Mucosa of descending colon (tissue), 3 donors: ENCODE data around the gene MBNL1. TPM values are rescaled to one million over a fixed set of nuclear protein-coding genes. Genes with fewer than 3 reads are reported as not detected.
"Not testable (repeated sequence)": the region's sequence is repeated elsewhere in the genome, so short reads cannot be mapped to it uniquely, and the experiment has no call there.

ENCODE experiments used
- ATAC-seq: fragments of 200-7000 bp; cut with Tn5 transposase; one replicate; pipeline ENCODE4 v1.9.1; 2020; ENCODE audit warnings: mild to moderate bottlenecking, moderate library complexity
- DNase-seq, 3 donors: peaks; one replicate each; pipeline ENCODE4 v3.0.0-alpha.2; 2020
- H3K36me3 ChIP-seq: fragments of 200-600 bp; one replicate; pipeline ENCODE4 v1.8.0; 2021; ENCODE audit warnings: low read depth, mild to moderate bottlenecking
- H3K4me1 ChIP-seq: fragments of 200-600 bp; one replicate; pipeline ENCODE4 v1.8.0; 2021; ENCODE audit warnings: low read depth, mild to moderate bottlenecking
- H3K4me3 ChIP-seq: fragments of 200-600 bp; one replicate; pipeline ENCODE4 v1.8.0; 2021; ENCODE audit warnings: mild to moderate bottlenecking
- H3K9me3 ChIP-seq: fragments of 200-600 bp; one replicate; pipeline ENCODE4 v1.8.0; 2021; ENCODE audit warnings: mild to moderate bottlenecking
- intact Hi-C, 2 donors: fragments of 100-400 bp; cut with DNase I in 1 of 2; cut with micrococcal nuclease in 1 of 2; formaldehyde crosslinking; loops; one replicate each; pipeline versions ENCODE4 v1.11.0 to v1.11.1; 2022; cut with DNase I, micrococcal nuclease
- total RNA-seq, 3 donors: library from RNA; stranded (reverse); fragmentation: NEBNext Ultra II Directional in 2 of 3; extraction: Animal tissue kit (Norgen Biotek cat#: 25700) in 2 of 3; gene quantifications; one replicate each; pipeline versions ENCODE4 v1.2.1 to v1.2.4, GENCODE V29; 2021 to 2023
- TF ChIP-seq, protein P1 (sequence below): fragments of 200-600 bp; IDR thresholded peaks from one replicate; pipeline ENCODE4 v1.8.0; 2022; ENCODE audit warnings: antibody characterized with exemption, mild to moderate bottlenecking
- donor health status: DM: no; HTN: no; CAD: no; lungs with moderate emphysema.
- donor health status: DM: no; HTN: no; CAD: no.
- donor health status: DM: no; HTN: yes; CAD: no.

MBNL1 gene
- total RNA-seq, 3 donors from 2014 or later: 184 to 381 (median 215) TPM

DNA sequence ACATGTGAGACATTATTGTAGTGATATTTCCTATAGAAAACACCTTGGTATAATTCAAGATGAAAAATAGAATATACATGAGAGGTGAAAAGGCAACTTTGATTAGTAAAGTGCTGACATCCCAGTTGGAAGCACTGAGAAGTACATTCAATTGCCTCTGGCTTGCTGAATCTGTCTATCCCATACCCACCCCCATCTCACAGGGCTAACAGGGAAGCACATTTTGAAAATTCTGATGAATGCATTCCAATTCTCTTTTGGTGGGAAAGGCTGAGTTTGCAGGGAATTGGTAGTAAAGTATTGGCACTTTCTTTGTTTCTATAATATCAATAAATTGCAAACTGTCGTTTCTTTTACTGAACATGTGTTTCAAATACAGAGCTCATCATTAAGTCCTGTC, 122.9 kb downstream of the MBNL1 start:
- intact Hi-C loops: no loop called here
- Histone ChIP-seq H3K4me3 (no peak overlapping the region), H3K4me1 (peaks cover 6% of the 10 kb centered on the region), H3K9me3 (no peaks in the 10 kb centered on the region), H3K36me3 (no peaks in the 10 kb centered on the region)
- TF ChIP-seq, protein P1, sequence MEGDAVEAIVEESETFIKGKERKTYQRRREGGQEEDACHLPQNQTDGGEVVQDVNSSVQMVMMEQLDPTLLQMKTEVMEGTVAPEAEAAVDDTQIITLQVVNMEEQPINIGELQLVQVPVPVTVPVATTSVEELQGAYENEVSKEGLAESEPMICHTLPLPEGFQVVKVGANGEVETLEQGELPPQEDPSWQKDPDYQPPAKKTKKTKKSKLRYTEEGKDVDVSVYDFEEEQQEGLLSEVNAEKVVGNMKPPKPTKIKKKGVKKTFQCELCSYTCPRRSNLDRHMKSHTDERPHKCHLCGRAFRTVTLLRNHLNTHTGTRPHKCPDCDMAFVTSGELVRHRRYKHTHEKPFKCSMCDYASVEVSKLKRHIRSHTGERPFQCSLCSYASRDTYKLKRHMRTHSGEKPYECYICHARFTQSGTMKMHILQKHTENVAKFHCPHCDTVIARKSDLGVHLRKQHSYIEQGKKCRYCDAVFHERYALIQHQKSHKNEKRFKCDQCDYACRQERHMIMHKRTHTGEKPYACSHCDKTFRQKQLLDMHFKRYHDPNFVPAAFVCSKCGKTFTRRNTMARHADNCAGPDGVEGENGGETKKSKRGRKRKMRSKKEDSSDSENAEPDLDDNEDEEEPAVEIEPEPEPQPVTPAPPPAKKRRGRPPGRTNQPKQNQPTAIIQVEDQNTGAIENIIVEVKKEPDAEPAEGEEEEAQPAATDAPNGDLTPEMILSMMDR: no peak
- DNase-seq: no peak
- no peak for ATAC-seq

DNA sequence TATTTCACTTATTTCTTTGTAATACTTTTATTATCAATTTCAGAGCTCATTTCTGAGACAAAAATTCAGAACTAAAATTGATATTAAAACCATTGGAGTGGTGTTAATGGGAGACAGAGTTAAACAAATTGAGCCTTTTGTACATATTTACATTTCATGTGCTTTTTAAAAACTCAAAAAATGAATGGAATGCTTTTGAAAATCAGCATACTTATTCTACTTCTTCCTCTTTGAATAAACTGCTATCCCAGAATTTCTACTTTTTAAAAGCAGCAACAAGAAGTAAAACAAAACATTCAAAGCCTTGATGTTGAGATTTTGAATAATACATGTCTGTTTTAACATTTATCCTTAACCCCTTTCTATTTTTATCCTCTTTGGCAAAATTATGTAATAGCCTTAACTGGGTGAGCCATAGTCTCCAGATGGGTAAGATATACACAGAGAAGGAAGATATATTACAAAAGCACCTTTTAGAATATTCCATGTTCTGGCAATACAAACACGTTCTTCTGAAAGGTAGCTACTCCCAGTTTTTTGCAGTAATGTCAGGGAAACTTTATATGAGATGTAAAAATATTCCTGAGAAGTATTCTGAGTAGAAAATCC, 123.6 kb downstream of the MBNL1 start:
- H3K4me1 ChIP-seq: peaks cover 6% of the 10 kb centered on the region
- intact Hi-C loops: no loop called here

DNA sequence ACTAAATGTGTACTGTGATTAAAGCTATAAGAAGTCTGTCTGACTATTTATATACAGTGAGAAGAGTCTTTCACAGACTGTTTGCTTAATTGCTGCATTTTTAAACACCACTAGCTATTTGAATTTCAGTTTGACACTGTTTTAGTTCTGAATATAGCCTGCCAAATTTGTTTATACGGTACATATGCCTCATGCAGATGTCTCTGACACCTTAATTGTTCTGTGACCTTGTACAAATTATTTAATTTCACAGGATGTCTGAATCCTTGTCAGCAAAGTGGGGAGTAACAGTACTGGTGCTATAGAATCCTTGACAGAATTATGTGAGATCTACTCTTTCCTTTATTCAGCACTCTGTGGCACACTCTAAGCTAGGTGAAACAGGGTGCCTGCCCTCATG, 125.5 kb downstream of the MBNL1 start:
- ATAC-seq: no peak
- no peaks in the 10 kb centered on the region for H3K9me3 ChIP-seq
- DNase-seq: no peak
- H3K36me3 ChIP-seq: no peaks in the 10 kb centered on the region
- no peak overlapping the region for H3K4me3 ChIP-seq
- peaks cover 6% of the 10 kb centered on the region for H3K4me1 ChIP-seq
- intact Hi-C loops: no loop called here
- TF ChIP-seq, protein P1: no peak

More for the DNA sequence above, 123.6 kb downstream of the MBNL1 start:
- no peaks in the 10 kb centered on the region for H3K36me3 ChIP-seq
- DNase-seq: no peak
- ATAC-seq: no peak
- TF ChIP-seq, protein P1: no peak
- H3K4me3 ChIP-seq: no peak overlapping the region
- H3K9me3 ChIP-seq: no peaks in the 10 kb centered on the region

DNA sequence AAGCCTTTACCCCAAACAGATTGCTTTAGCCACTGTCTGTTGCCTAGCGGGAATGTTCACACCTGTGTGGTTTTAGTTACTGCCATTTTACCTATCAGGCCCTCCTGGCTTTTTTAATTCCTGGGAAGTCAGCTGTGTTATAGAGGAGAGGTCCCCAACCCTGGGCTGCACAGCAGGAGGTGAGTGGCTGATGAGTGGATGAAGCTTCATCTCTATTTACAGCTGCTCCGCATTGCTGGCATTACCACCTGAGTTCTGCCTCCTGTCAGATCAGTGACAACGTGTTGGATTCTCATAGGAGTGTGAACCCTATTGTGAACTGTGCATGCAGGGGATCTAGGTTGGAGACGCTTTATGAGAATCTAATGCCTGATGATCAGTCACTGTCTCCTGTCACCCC, 127.0 kb downstream of the MBNL1 start:
- ATAC-seq (no peak), DNase-seq (no peak)
- no peaks in the 10 kb centered on the region for H3K9me3 ChIP-seq
- intact Hi-C loops: no loop called here
- TF ChIP-seq, protein P1: no peak
- no peak overlapping the region for H3K4me3 ChIP-seq
- H3K36me3 ChIP-seq: no peaks in the 10 kb centered on the region
- H3K4me1 ChIP-seq: peaks cover 13% of the 10 kb centered on the region

DNA sequence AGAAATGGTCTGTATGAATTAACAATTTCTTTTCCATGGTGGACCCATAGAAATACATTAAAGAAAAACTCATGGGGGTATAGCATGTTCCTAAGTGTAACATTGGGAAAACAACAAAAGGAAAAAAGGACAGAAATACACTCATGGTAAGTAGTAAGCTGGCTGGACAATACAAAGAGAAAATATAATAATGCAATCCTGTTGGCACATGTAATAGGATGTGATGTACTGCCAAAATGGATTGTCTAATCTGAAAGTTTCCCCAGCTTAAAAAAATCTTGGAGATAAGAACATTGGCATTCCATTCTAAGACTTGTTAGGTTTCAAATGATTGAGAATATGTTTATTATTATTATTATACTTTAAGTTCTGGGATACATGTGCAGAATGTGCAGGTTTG, 128.1 kb downstream of the MBNL1 start:
- H3K36me3 ChIP-seq: no peaks in the 10 kb centered on the region
- no peaks in the 10 kb centered on the region for H3K9me3 ChIP-seq
- ATAC-seq (no peak), DNase-seq (no peak)
- H3K4me1 ChIP-seq: peaks cover 15% of the 10 kb centered on the region
- TF ChIP-seq, protein P1: no peak
- H3K4me3 ChIP-seq: no peak overlapping the region
- intact Hi-C loops: no loop called here

DNA sequence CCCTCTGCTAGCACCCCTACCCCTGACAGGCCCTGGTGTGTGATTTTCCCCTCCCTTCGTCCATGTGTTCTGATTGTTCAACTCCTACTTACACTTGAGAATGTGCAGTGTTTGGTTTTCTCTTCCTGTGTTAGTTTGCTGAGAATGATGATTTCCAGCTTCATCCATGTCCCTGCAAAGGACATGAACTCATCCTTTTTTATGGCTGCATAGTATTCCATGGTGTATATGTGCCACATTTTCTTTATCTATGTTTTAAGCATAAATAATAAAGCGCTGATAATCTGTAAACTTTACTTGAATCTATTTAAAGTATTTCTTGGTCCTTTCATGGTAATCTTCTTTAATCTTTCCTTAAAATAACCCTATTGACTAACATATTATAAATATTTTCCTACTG, 128.6 kb downstream of the MBNL1 start:
- H3K4me1 ChIP-seq: peaks cover 15% of the 10 kb centered on the region
- H3K36me3 ChIP-seq, H3K9me3 ChIP-seq, DNase-seq, H3K4me3 ChIP-seq, ATAC-seq, intact Hi-C loops: not testable (repeated sequence)
